Endothelial cell of umbilical vein (primary cell): ENCODE measurements around the gene DYNLRB2. TPM values are rescaled to one million over a fixed set of nuclear protein-coding genes. Genes with fewer than 3 reads are reported as not detected.

Source experiments
- BruUV-seq: library from RNA; stranded (reverse); fragments of 400-500 nt; replicated peaks from 2 replicates; lab custom pipeline; 2021; lab: Mats Ljungman, UMichigan
- CTCF ChIA-PET: fragments of 300-600, 350-600 bp; sonication (Branson Sonifier 250); formaldehyde crosslinking; loops from one replicate; lab custom pipeline; 2021; ENCODE audit warnings: antibody characterized with exemption, inconsistent platforms; lab: Charles Lee
- POLR2A ChIA-PET: fragments of 300-600, 350-600 bp; sonication (Branson Sonifier 250); formaldehyde crosslinking; loops from one replicate; lab custom pipeline; 2021; ENCODE audit warnings: antibody characterized with exemption, inconsistent platforms; lab: Charles Lee
- DNase-seq: peaks from one replicate; pipeline ENCODE4 v3.0.0-alpha.2; 2011; ENCODE audit warnings: low read depth, low spot score
- FAIRE-seq: peaks from 2 replicates; lab custom pipeline; 2011; peaks lifted over from hg19 to GRCh38; lab: Jason Lieb, UNC
- H2AFZ ChIP-seq: 2 replicates; pipeline ENCODE4 v1.6.0; 2012; ENCODE audit warnings: low read depth, low read length, control low read depth, inconsistent platforms
- H3K27ac ChIP-seq: 2 replicates; pipeline ENCODE4 v1.5.1; 2011; ENCODE audit warnings: low read depth, mild to moderate bottlenecking, control low read depth, low read length, moderate library complexity; ENCODE audit not compliant: insufficient read depth
- H3K27me3 ChIP-seq, 2 experiments: 2 replicates each; pipeline versions ENCODE4 v1.6.0 to v1.6.1; 2011; ENCODE audit warnings: low read length in 2 of 2, mixed read lengths in 1 of 2; ENCODE audit not compliant: control insufficient read depth in 2 of 2, insufficient read depth in 2 of 2
- H3K36me3 ChIP-seq, 2 experiments: 2 replicates in 1 of 2; 3 replicates in 1 of 2; pipeline ENCODE4 v1.5.1; 2011; ENCODE audit warnings: low read length in 2 of 2, mild to moderate bottlenecking in 1 of 2, moderate library complexity in 1 of 2; ENCODE audit not compliant: control insufficient read depth in 2 of 2, insufficient read depth in 2 of 2; ENCODE audit errors: extremely low read depth in 1 of 2
- H3K4me1 ChIP-seq: 3 replicates; pipeline ENCODE4 v1.5.1; 2011; ENCODE audit warnings: mild to moderate bottlenecking, low read length; ENCODE audit not compliant: control insufficient read depth, insufficient read depth; ENCODE audit errors: extremely low read depth
- H3K4me2 ChIP-seq: 2 replicates; pipeline ENCODE4 v1.6.1; 2011; ENCODE audit warnings: low read length, control low read depth, mixed read lengths; ENCODE audit not compliant: insufficient read depth
- H3K4me3 ChIP-seq, 3 experiments: fragments of 200-600 bp in 1 of 3; sonication (generic), shearing (Covaris generic) in 1 of 3; replicated peaks in 1 of 3; 2 replicates each; pipeline ENCODE4 v1.5.1; 2011 to 2016; ENCODE audit warnings: control low read depth in 3 of 3, low read length in 3 of 3, mild to moderate bottlenecking in 2 of 3, inconsistent platforms in 1 of 3, low read depth in 1 of 3, moderate library complexity in 1 of 3; ENCODE audit not compliant: insufficient read depth in 1 of 3
- H3K79me2 ChIP-seq: 2 replicates; pipeline ENCODE4 v1.6.0; 2012; ENCODE audit warnings: low read length, inconsistent platforms; ENCODE audit not compliant: control insufficient read depth, insufficient read depth
- H3K9ac ChIP-seq: replicated peaks from 2 replicates; pipeline ENCODE3; 2011; ENCODE audit warnings: low read length, control low read depth; ENCODE audit not compliant: insufficient read depth; ENCODE audit errors: extremely low read depth
- H3K9me1 ChIP-seq: replicated peaks from 3 replicates; pipeline ENCODE4 v1.6.0; 2011; ENCODE audit warnings: mild to moderate bottlenecking, low read length; ENCODE audit not compliant: control insufficient read depth, insufficient read depth; ENCODE audit errors: extremely low read depth
- H3K9me3 ChIP-seq: replicated peaks from 2 replicates; pipeline ENCODE4 v1.5.1; 2012; ENCODE audit warnings: low read length, inconsistent platforms; ENCODE audit not compliant: control insufficient read depth, insufficient read depth
- H4K20me1 ChIP-seq: replicated peaks from 2 replicates; pipeline ENCODE3; 2011; ENCODE audit warnings: mild to moderate bottlenecking, low read length; ENCODE audit not compliant: control insufficient read depth, insufficient read depth; ENCODE audit errors: extremely low read depth
- EZH2 ChIP-seq: IDR thresholded peaks from 2 replicates; pipeline ENCODE4 v1.6.1; 2012; ENCODE audit warnings: borderline replicate concordance, low read depth, mild to moderate bottlenecking, moderate library complexity, low read length, inconsistent platforms; ENCODE audit not compliant: severe bottlenecking
- FOS ChIP-seq: IDR thresholded peaks from 2 replicates; pipeline ENCODE4 v1.6.1; 2011; ENCODE audit warnings: mild to moderate bottlenecking, low read length, moderate library complexity, borderline replicate concordance; ENCODE audit not compliant: insufficient read depth
- JUN ChIP-seq: IDR thresholded peaks from 2 replicates; pipeline ENCODE4 v1.6.1; 2011; ENCODE audit warnings: borderline replicate concordance, low read depth; ENCODE audit not compliant: insufficient read length, insufficient read depth
- MYC ChIP-seq: IDR thresholded peaks from one replicate; pipeline ENCODE4 v1.6.1; 2011; ENCODE audit warnings: mild to moderate bottlenecking, low read depth, low read length
- POLR2A ChIP-seq: IDR thresholded peaks from 2 replicates; pipeline ENCODE4 v1.6.1; 2012; ENCODE audit warnings: low read depth, mild to moderate bottlenecking, control low read depth, low read length
- POLR2AphosphoS5 ChIP-seq: IDR thresholded peaks from 2 replicates; pipeline ENCODE4 v1.6.1; 2012; ENCODE audit warnings: low read depth, mild to moderate bottlenecking, control low read depth, low read length, moderate library complexity; ENCODE audit not compliant: insufficient read depth
- dilution Hi-C: fragments of 300-500 bp; cut with MboI; formaldehyde crosslinking; loops from one replicate; pipeline ENCODE4 v1.15.0; 2019; ENCODE audit warnings: low sequenced_read_pairs; ENCODE audit not compliant: extremely low pct_ligation_motif_present
- intact Hi-C: fragments of 100-400 bp; cut with micrococcal nuclease; formaldehyde crosslinking; loops from one replicate; pipeline ENCODE4 v1.10.0; 2022
- polyA plus RNA-seq, 4 experiments: library from polyadenylated mRNA; depleted of rRNA in 3 of 4; stranded (reverse) in 3 of 4; unstranded in 1 of 4; fragments of >200 nt; gene quantifications; 2 replicates each; pipeline versions ENCODE4 v1.2.1 to v1.2.3, GENCODE V29; 2011 to 2012; ENCODE audit warnings: missing spikeins in 1 of 4
- total RNA-seq: library from RNA; stranded (reverse); gene quantifications from 2 replicates; pipeline ENCODE4 v1.2.3, GENCODE V29; 2021
- TF ChIP-seq, protein P1 (sequence below), 2 donors: IDR thresholded peaks; 1 replicate in 1 of 2; 2 replicates in 1 of 2; pipeline ENCODE4 v1.5.1; 2011; ENCODE audit warnings: low read length in 2 of 2, mild to moderate bottlenecking in 2 of 2, moderate library complexity in 2 of 2, control low read depth in 1 of 2, inconsistent platforms in 1 of 2, low read depth in 1 of 2; ENCODE audit not compliant: insufficient read depth in 1 of 2; ENCODE audit errors: extremely low read depth in 1 of 2

The DYNLRB2 gene
- total and polyA plus RNA-seq, 2 donors (not counting 3 experiments of a cell fraction or from before 2014, with no cell fraction given), result not detected

DNA sequence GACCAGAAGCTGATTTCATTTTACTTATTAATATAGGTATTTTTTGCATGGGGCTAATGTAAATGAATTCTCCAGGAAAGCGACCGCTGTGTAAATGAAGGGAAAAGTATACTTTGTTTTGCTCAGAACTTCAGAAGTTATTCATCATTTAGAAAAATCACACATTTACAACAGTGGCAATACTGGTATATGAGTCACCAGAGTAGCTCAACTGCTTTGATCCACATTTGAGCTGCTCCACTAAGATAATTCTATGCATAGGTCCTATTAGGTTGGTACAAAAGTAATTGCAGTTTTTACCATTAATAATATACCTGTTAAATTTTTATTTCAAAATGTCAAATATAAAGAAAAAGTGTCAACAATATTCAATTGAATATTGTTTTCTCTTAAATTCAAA is 22.9 kb upstream of the DYNLRB2 start:
- no peak for TF ChIP-seq POLR2AphosphoS5
- no peak for TF ChIP-seq EZH2
- no peak for TF ChIP-seq MYC
- peak; percentile 19 for TF ChIP-seq FOS
- TF ChIP-seq POLR2A, result no peak
- TF ChIP-seq, protein P1, sequence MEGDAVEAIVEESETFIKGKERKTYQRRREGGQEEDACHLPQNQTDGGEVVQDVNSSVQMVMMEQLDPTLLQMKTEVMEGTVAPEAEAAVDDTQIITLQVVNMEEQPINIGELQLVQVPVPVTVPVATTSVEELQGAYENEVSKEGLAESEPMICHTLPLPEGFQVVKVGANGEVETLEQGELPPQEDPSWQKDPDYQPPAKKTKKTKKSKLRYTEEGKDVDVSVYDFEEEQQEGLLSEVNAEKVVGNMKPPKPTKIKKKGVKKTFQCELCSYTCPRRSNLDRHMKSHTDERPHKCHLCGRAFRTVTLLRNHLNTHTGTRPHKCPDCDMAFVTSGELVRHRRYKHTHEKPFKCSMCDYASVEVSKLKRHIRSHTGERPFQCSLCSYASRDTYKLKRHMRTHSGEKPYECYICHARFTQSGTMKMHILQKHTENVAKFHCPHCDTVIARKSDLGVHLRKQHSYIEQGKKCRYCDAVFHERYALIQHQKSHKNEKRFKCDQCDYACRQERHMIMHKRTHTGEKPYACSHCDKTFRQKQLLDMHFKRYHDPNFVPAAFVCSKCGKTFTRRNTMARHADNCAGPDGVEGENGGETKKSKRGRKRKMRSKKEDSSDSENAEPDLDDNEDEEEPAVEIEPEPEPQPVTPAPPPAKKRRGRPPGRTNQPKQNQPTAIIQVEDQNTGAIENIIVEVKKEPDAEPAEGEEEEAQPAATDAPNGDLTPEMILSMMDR (IDR thresholded peaks at IDR 0.05; ENCODE audit: extremely low read depth in 1 of 2, insufficient read depth in 1 of 2, low read depth in 1 of 2, low read length in 2 of 2), result no peak
- no peak for TF ChIP-seq JUN
- no peak for DNase-seq
- H3K36me3 ChIP-seq, result no peaks in the 10 kb centered on the region
- H3K27ac ChIP-seq, result no peak overlapping the region
- no peak overlapping the region for H3K4me2 ChIP-seq
- ChIA-PET POLR2A (no interaction called here), CTCF (interaction anchor here (1.2 to 5.3 kb wide), 2 partner anchors 9 to 51 kb away, joined by 3 to 28 read pairs; no protein-coding TSS in a partner anchor)
- FAIRE-seq, result no peak
- H3K4me1 ChIP-seq, result no peaks in the 10 kb centered on the region
- no peak overlapping the region for H2AFZ ChIP-seq
- H3K4me3 ChIP-seq, result no peak overlapping the region
- H3K9me1 ChIP-seq, result no peaks in the 10 kb centered on the region
- no peaks in the 10 kb centered on the region for H3K9me3 ChIP-seq
- H3K79me2 ChIP-seq, result no peaks in the 10 kb centered on the region
- dilution Hi-C loops, result no loop called here
- H4K20me1 ChIP-seq, result no peaks in the 10 kb centered on the region
- H3K9ac ChIP-seq, result no peak overlapping the region
- BruUV-seq, result no TSS peak
- intact Hi-C loops, result no loop called here
- H3K27me3 ChIP-seq, result peaks cover 0 to 3% of the 10 kb centered on the region in 2 experiments
